Mesothelial cell of epicardium (in vitro differentiated cells): ENCODE data around the gene CLEC5A. TPM values are rescaled to one million over a fixed set of nuclear protein-coding genes. Genes with fewer than 3 reads are reported as not detected.

Source experiments
- DNase-seq, 2 experiments: peaks; one replicate each; pipeline ENCODE4 v3.0.0; 2021; ENCODE audit warnings: low spot score in 2 of 2; ENCODE audit not compliant: unreplicated experiment in 2 of 2
- H3K27ac Mint-ChIP-seq: 2 replicates; pipeline ENCODE4 v1.8.0; 2021; ENCODE audit warnings: mixed read lengths
- H3K27me3 Mint-ChIP-seq: 2 replicates; pipeline ENCODE4 v1.8.0; 2021; ENCODE audit warnings: low read depth, mixed read lengths
- H3K36me3 Mint-ChIP-seq: 2 replicates; pipeline ENCODE4 v1.8.0; 2021; ENCODE audit warnings: mixed read lengths
- H3K4me1 Mint-ChIP-seq: 2 replicates; pipeline ENCODE4 v1.8.0; 2021; ENCODE audit warnings: mixed read lengths
- H3K4me3 Mint-ChIP-seq: 2 replicates; pipeline ENCODE4 v1.8.0; 2021; ENCODE audit warnings: mild to moderate bottlenecking, moderate library complexity, mixed read lengths
- H3K9me3 Mint-ChIP-seq: 2 replicates; pipeline ENCODE4 v1.8.0; 2021; ENCODE audit warnings: mixed read lengths
- total RNA-seq: library from RNA; stranded (reverse); gene quantifications from 3 replicates; pipeline ENCODE4 v1.2.1, GENCODE V29; 2021
- TF ChIP-seq, protein P1 (sequence below): fragments of 200-600 bp; sonication (generic); IDR thresholded peaks from one replicate; pipeline ENCODE4 v1.5.0; 2021; ENCODE audit warnings: antibody characterized with exemption; ENCODE audit not compliant: unreplicated experiment

CLEC5A gene
- total RNA-seq: not detected in 3 replicates

DNA sequence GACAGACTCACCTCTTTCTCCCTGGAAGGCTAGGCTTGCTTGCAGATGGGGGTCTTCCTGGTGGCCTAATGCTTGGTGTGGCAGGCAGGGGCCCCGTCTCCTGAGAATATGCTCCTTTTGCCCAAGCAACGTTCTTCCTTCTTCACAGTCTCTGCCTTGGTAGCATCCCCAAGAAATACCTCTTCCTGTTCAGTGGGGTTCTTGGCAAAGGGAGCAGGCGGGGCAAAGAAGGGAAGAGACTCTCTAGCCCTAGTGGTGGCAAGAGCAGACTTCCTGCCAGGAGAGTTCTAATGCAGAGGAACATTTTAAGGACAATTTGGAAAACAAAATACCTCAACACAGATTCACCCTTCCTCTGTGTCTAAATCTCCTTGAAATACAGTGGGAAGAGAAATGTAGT lies at the start of gene CLEC5A:
CLEC5A (minus strand) TSS at position 179 of the 400 bp plus-strand sequence. CDS start 682 bp downstream, outside the sequence.
- no peak for DNase-seq
- TF ChIP-seq, protein P1, sequence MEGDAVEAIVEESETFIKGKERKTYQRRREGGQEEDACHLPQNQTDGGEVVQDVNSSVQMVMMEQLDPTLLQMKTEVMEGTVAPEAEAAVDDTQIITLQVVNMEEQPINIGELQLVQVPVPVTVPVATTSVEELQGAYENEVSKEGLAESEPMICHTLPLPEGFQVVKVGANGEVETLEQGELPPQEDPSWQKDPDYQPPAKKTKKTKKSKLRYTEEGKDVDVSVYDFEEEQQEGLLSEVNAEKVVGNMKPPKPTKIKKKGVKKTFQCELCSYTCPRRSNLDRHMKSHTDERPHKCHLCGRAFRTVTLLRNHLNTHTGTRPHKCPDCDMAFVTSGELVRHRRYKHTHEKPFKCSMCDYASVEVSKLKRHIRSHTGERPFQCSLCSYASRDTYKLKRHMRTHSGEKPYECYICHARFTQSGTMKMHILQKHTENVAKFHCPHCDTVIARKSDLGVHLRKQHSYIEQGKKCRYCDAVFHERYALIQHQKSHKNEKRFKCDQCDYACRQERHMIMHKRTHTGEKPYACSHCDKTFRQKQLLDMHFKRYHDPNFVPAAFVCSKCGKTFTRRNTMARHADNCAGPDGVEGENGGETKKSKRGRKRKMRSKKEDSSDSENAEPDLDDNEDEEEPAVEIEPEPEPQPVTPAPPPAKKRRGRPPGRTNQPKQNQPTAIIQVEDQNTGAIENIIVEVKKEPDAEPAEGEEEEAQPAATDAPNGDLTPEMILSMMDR: no peak
- Mint-ChIP-seq H3K4me3 (no peak within 1 kb of the TSS), H3K27ac (no peak within 1 kb of the TSS), H3K27me3 (peaks cover 8% of the 10 kb centered on the region), H3K36me3 (no peaks in the 10 kb centered on the region), H3K9me3 (peaks cover 13% of the 10 kb centered on the region), H3K4me1 (no peaks in the 10 kb centered on the region)

DNA sequence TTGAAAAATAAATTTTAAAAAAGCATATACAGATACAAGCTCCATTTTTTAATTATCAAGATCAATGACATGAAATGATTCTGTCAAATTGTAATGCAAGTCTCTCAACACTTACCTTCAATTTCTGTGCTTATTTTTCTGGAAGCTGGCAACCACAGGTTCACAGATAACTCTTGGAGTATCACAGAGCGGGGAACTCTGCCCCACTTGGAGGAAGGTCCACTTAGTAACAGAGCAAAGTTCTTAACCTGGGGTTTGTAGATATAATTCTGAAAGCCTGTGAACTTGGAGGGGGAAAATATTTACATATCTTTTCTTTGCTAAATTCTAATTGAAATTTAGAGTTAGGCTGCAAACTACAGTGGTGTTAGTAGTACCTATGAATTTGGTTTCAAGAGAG lies 46.6 kb upstream of the CLEC5A start:
- TF ChIP-seq, protein P1: no peak
- Mint-ChIP-seq H3K27me3 (no peaks in the 10 kb centered on the region), H3K27ac (no peak overlapping the region), H3K4me3 (no peak overlapping the region), H3K36me3 (no peaks in the 10 kb centered on the region), H3K4me1 (no peaks in the 10 kb centered on the region), H3K9me3 (no peaks in the 10 kb centered on the region)
- no peak for DNase-seq

DNA sequence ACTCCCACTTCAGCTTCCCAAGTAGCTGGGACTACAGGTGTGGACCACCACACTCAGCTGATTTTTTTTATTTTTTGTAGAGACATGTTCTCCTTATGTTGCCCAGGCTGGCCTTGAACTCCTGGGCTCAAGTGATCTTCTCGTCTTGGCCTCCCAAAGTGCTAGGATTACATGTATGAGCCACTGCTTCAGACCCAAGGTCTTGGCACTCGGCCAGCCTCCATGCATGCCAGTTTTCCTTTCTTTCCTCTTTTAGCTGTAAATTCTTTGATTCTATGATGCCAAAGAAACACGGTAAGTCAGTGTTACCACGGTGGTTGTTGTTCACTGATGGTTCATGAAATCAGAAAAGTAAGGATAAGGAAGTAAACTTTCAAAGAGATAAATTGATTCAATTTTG lies 45.9 kb upstream of the CLEC5A start:
- Mint-ChIP-seq H3K36me3 (no peaks in the 10 kb centered on the region), H3K9me3 (no peaks in the 10 kb centered on the region), H3K4me3 (no peak overlapping the region), H3K27me3 (no peaks in the 10 kb centered on the region), H3K27ac (no peak overlapping the region), H3K4me1 (no peaks in the 10 kb centered on the region)
- TF ChIP-seq, protein P1: no peak
- DNase-seq: no peak

DNA sequence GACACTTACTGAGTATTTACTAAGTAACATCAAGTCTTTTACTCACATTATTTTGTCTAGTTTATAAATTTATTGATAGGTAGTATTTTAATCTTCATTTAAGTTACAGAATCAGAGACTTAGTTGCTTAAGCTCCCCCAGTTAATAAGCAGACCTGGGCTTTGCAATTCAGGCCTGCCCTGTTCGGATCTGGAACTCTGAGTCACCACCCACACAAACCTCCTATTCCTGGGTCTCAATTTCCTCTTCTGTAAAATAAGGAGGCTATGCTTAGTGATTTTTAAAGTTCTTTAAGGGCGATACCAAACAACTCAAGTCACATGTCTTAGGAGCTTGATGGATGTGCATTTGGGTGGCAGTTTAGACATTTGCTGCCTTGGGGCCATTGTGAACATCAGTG lies 45.4 kb upstream of the CLEC5A start:
- TF ChIP-seq, protein P1: no peak
- Mint-ChIP-seq H3K4me1 (no peaks in the 10 kb centered on the region), H3K27me3 (no peaks in the 10 kb centered on the region), H3K9me3 (no peaks in the 10 kb centered on the region), H3K27ac (no peak overlapping the region), H3K4me3 (no peak overlapping the region), H3K36me3 (no peaks in the 10 kb centered on the region)
- DNase-seq: no peak

DNA sequence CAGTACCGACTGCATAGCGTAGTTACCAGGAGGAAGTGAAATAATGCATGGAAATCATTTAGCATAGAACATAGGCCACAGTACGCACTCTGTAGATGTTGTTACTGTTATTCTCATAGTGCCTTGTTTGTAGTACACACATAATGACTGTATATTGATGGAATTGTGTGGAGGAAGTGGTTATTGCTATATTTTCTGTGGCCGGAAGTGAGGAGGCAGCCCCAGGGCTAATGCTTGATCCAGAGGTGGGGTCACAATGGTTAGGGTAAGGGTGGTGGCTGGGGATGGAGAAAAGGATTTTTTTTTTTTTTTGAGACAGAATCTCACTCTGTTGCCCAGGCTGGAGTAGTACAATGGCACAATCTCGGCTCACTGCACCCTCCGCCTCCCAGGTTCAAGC lies 44.4 kb upstream of the CLEC5A start:
- H3K27me3 Mint-ChIP-seq: no peaks in the 10 kb centered on the region

More for the DNA sequence above, 44.4 kb upstream of the CLEC5A start:
- Mint-ChIP-seq H3K36me3 (no peaks in the 10 kb centered on the region), H3K4me3 (no peak overlapping the region), H3K9me3 (no peaks in the 10 kb centered on the region), H3K4me1 (no peaks in the 10 kb centered on the region), H3K27ac (no peak overlapping the region)
- no peak for DNase-seq
- TF ChIP-seq, protein P1: no peak
